NCI-H2227 (cell line): ENCODE results near the gene ABHD4.
"Not testable (repeated sequence)": the region's sequence is repeated elsewhere in the genome, so short reads cannot be mapped to it uniquely, and the experiment has no call there.

Experiments used
- DNase-seq: peaks from one replicate; lab custom pipeline; 2025; ENCODE audit not compliant: unreplicated experiment; lab: John Stamatoyannopoulos, UW

Gene ABHD4

GRCh38 chr14:22626590-22626989 lies 28.5 kb downstream of the ABHD4 start:
- DNase-seq: no peak

GRCh38 chr14:22627506-22628263 lies 29.6 kb downstream of the ABHD4 start:
- DNase-seq: no peak

- no peak for DNase-seq
These were observed 31.3 kb downstream of the ABHD4 start for GRCh38 chr14:22629361-22629760.

GRCh38 chr14:22630066-22630465 lies 32.0 kb downstream of the ABHD4 start:
- no peak for DNase-seq

- no peak for DNase-seq
These were observed 32.4 kb downstream of the ABHD4 start for GRCh38 chr14:22630486-22630885.

- no peak for DNase-seq
These were observed 36.3 kb downstream of the ABHD4 start for GRCh38 chr14:22634233-22634900.

GRCh38 chr14:22635980-22636379 lies 37.9 kb downstream of the ABHD4 start:
- DNase-seq: not testable (repeated sequence)

GRCh38 chr14:22640192-22640591 lies 42.1 kb downstream of the ABHD4 start:
- DNase-seq: no peak

- DNase-seq: no peak
These were observed 43.7 kb downstream of the ABHD4 start for GRCh38 chr14:22641846-22642245.

GRCh38 chr14:22644305-22644635 lies 46.2 kb downstream of the ABHD4 start, which contains the start of gene OR6J1:
Gene OR6J1, minus strand, starts transcription at chr14:22644352. Its CDS starts 9,541 bp downstream, at chr14:22634811.
- DNase-seq: no peak

GRCh38 chr14:22646570-22647254 lies 48.6 kb downstream of the ABHD4 start:
- no peak for DNase-seq

- DNase-seq: no peak
These were observed 50.4 kb downstream of the ABHD4 start for GRCh38 chr14:22648506-22648905.

GRCh38 chr14:22650046-22650739 lies 52.1 kb downstream of the ABHD4 start:
- DNase-seq: no peak

GRCh38 chr14:22650960-22651521 lies 52.9 kb downstream of the ABHD4 start:
- DNase-seq: no peak

- no peak for DNase-seq
These were observed 53.5 kb downstream of the ABHD4 start for GRCh38 chr14:22651586-22651985.

- peak; percentile 79 for DNase-seq
These were observed 55.0 kb downstream of the ABHD4 start for GRCh38 chr14:22653012-22653621.

GRCh38 chr14:22656226-22656625 lies 58.1 kb downstream of the ABHD4 start:
- DNase-seq: no peak

GRCh38 chr14:22656945-22657731 lies 59.0 kb downstream of the ABHD4 start:
- no peak for DNase-seq

GRCh38 chr14:22657861-22658260 lies 59.8 kb downstream of the ABHD4 start:
- DNase-seq: no peak

- no peak for DNase-seq
These were observed 60.8 kb downstream of the ABHD4 start for GRCh38 chr14:22658946-22659345.
